Suprapubic skin (tissue), 4 donors: ENCODE results near the gene RASL12.
"Not testable (repeated sequence)": the region's sequence is repeated elsewhere in the genome, so short reads cannot be mapped to it uniquely, and the experiment has no call there.

ENCODE experiments used
- EP300 ChIP-seq: sonication (generic); formaldehyde crosslinking; IDR thresholded peaks from one replicate; pipeline ENCODE4 v1.6.1; 2017; ENCODE audit warnings: antibody characterized with exemption
- POLR2A ChIP-seq, 2 donors: fragments of 450-650 bp; IDR thresholded peaks; one replicate each; pipeline ENCODE4 v1.6.1; 2017; ENCODE audit warnings: antibody characterized with exemption in 2 of 2, mild to moderate bottlenecking in 2 of 2, moderate library complexity in 2 of 2
- POLR2AphosphoS5 ChIP-seq, 3 donors: sonication (generic); formaldehyde crosslinking; IDR thresholded peaks; one replicate each; pipeline ENCODE4 v1.6.1; 2017; ENCODE audit warnings: antibody characterized with exemption in 3 of 3
- TF ChIP-seq, protein P1 (sequence below), 2 donors: fragments of 200-600 bp in 1 of 2; fragments of 450-650 bp in 1 of 2; sonication (generic) in 1 of 2; IDR thresholded peaks; one replicate each; pipeline ENCODE4 v1.5.1; 2016 to 2019; ENCODE audit warnings: antibody characterized with exemption in 2 of 2, mild to moderate bottlenecking in 1 of 2, moderate library complexity in 1 of 2

DNA sequence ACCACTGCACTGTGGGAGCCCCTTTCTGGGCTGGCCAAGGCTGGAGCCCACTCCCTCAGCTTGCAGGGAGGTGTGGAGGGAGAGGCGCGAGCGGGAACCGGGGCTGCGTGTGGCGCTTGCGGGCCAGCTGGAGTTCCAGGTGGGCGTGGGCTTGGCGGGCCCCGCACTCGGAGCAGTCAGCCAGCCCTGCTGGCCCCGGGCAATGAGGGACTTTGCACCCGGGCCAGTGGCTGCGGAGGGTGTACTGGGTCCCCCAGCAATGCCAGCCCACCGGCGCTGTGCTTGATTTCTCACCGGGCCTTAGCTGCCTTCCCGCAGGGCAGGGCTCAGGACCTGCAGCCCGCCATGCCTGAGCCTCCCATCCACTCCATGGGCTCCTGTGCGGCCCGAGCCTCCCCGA is 7.2 kb upstream of the RASL12 start:
- TF ChIP-seq, protein P1, sequence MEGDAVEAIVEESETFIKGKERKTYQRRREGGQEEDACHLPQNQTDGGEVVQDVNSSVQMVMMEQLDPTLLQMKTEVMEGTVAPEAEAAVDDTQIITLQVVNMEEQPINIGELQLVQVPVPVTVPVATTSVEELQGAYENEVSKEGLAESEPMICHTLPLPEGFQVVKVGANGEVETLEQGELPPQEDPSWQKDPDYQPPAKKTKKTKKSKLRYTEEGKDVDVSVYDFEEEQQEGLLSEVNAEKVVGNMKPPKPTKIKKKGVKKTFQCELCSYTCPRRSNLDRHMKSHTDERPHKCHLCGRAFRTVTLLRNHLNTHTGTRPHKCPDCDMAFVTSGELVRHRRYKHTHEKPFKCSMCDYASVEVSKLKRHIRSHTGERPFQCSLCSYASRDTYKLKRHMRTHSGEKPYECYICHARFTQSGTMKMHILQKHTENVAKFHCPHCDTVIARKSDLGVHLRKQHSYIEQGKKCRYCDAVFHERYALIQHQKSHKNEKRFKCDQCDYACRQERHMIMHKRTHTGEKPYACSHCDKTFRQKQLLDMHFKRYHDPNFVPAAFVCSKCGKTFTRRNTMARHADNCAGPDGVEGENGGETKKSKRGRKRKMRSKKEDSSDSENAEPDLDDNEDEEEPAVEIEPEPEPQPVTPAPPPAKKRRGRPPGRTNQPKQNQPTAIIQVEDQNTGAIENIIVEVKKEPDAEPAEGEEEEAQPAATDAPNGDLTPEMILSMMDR (IDR thresholded peaks at IDR 0.05): not testable (repeated sequence)
- TF ChIP-seq EP300; POLR2A (IDR thresholded peaks at IDR 0.05); POLR2AphosphoS5 (IDR thresholded peaks at IDR 0.05): not testable (repeated sequence)
